HCT116 (cell line): ENCODE results near the gene MTUS2. TPM values are rescaled to one million over a fixed set of nuclear protein-coding genes. Genes with fewer than 3 reads are reported as not detected.

Source experiments
- ATAC-seq: fragments of 200-7000 bp; cut with Tn5 transposase; 2 replicates; pipeline ENCODE4 v1.9.1; 2020; ENCODE audit warnings: mild to moderate bottlenecking, moderate library complexity
- BruUV-seq: library from RNA; stranded (reverse); fragments of 400-500 nt; replicated peaks from 2 replicates; lab custom pipeline; 2021; lab: Mats Ljungman, UMichigan
- CTCF ChIA-PET: fragments of 300-600 bp; sonication (Branson Sonifier 250); formaldehyde crosslinking; loops from one replicate; lab custom pipeline; 2021; ENCODE audit warnings: antibody characterized with exemption; lab: Charles Lee
- POLR2A ChIA-PET: fragments of 300-600, 350-600 bp; sonication (Branson Sonifier 250); formaldehyde crosslinking; loops from one replicate; lab custom pipeline; 2021; ENCODE audit warnings: antibody characterized with exemption; lab: Charles Lee
- RAD21 ChIA-PET, 2 experiments: fragments of 300-600 bp; sonication (Branson Sonifier 250); formaldehyde crosslinking; loops; one replicate each; lab custom pipeline; 2023; ENCODE audit warnings: low total read pairs in 2 of 2; ENCODE audit not compliant: uncharacterized antibody in 2 of 2, unreplicated experiment in 2 of 2, low non-redundant PET in 1 of 2; lab: Charles Lee
- DNase-seq: peaks from one replicate; pipeline ENCODE4 v3.0.0-alpha.2; 2010; ENCODE audit warnings: low read depth, low spot score
- H2AFZ ChIP-seq: fragments of 200-600 bp; shearing (Covaris generic), sonication (generic); 2 replicates; pipeline ENCODE4 v1.6.1; 2017; ENCODE audit warnings: low read depth, mixed run types, mixed read lengths, antibody characterized with exemption, low read length; ENCODE audit not compliant: poor library complexity, severe bottlenecking
- H3K27ac ChIP-seq: 2 replicates; pipeline ENCODE4 v1.5.1; 2012; ENCODE audit warnings: low read depth, low read length
- H3K27me3 ChIP-seq: fragments of 200-600 bp; sonication (generic); 2 replicates; pipeline ENCODE4 v1.6.1; 2016; ENCODE audit warnings: mixed run types, low read length, mixed read lengths; ENCODE audit not compliant: insufficient read depth
- H3K36me3 ChIP-seq, 2 experiments: fragments of 200-500 bp in 1 of 2; fragments of 200-600 bp in 1 of 2; sonication (Bioruptor generic) in 1 of 2; sonication (generic) in 1 of 2; 2 replicates each; pipeline versions ENCODE4 v1.5.1 to v1.6.1; 2014 to 2016; ENCODE audit warnings: low read length in 2 of 2, inconsistent platforms in 1 of 2, mixed read lengths in 1 of 2, mixed run types in 1 of 2; ENCODE audit not compliant: insufficient read depth in 2 of 2, control insufficient read depth in 1 of 2
- H3K4me1 ChIP-seq, 2 experiments: fragments of 200-600 bp in 1 of 2; sonication (generic) in 1 of 2; 2 replicates each; pipeline versions ENCODE4 v1.5.1 to v1.6.1; 2012 to 2017; ENCODE audit warnings: low read length in 2 of 2, inconsistent platforms in 1 of 2, mild to moderate bottlenecking in 1 of 2, mixed read lengths in 1 of 2, mixed run types in 1 of 2, moderate library complexity in 1 of 2; ENCODE audit not compliant: insufficient read depth in 2 of 2, control insufficient read depth in 1 of 2
- H3K4me2 ChIP-seq: fragments of 200-600 bp; sonication (generic); 2 replicates; pipeline ENCODE4 v1.6.1; 2017; ENCODE audit warnings: mixed run types, low read length, mixed read lengths
- H3K4me3 ChIP-seq, 2 experiments: fragments of 200-600 bp in 1 of 2; sonication (generic) in 1 of 2; replicated peaks in 1 of 2; 2 replicates each; pipeline ENCODE4 v1.5.1; 2011 to 2016; ENCODE audit warnings: low read length in 2 of 2, control low read depth in 1 of 2, low read depth in 1 of 2, mild to moderate bottlenecking in 1 of 2, mixed read lengths in 1 of 2, mixed run types in 1 of 2
- H3K79me2 ChIP-seq: fragments of 200-600 bp; sonication (generic); 2 replicates; pipeline ENCODE4 v1.6.1; 2017; ENCODE audit warnings: mild to moderate bottlenecking, mixed run types, low read length, moderate library complexity, mixed read lengths; ENCODE audit not compliant: insufficient read depth
- H3K9ac ChIP-seq: fragments of 200-600 bp; sonication (generic); 2 replicates; pipeline ENCODE4 v1.6.1; 2016; ENCODE audit warnings: low read length, mixed read lengths
- H3K9me2 ChIP-seq: fragments of 200-600 bp; sonication (generic), shearing (Covaris generic); 2 replicates; pipeline ENCODE4 v1.6.1; 2017; ENCODE audit warnings: mixed run types, mild to moderate bottlenecking, moderate library complexity; ENCODE audit not compliant: insufficient read depth
- H3K9me3 ChIP-seq, 2 experiments: fragments of 200-500 bp in 1 of 2; fragments of 200-600 bp in 1 of 2; sonication (Bioruptor generic) in 1 of 2; sonication (generic) in 1 of 2; 2 replicates each; pipeline ENCODE4 v1.6.1; 2014 to 2017; ENCODE audit warnings: low read length in 2 of 2, mixed read lengths in 2 of 2, inconsistent platforms in 1 of 2, low read depth in 1 of 2, mild to moderate bottlenecking in 1 of 2, mixed run types in 1 of 2, moderate library complexity in 1 of 2; ENCODE audit not compliant: control insufficient read depth in 1 of 2, insufficient read depth in 1 of 2
- H4K20me1 ChIP-seq: fragments of 200-600 bp; sonication (generic), shearing (Covaris generic); 2 replicates; pipeline ENCODE4 v1.6.1; 2017; ENCODE audit warnings: mixed run types, mild to moderate bottlenecking, moderate library complexity; ENCODE audit not compliant: insufficient read depth
- ATF3 ChIP-seq: IDR thresholded peaks from 2 replicates; pipeline ENCODE4 v1.6.1; 2012
- CEBPB ChIP-seq: IDR thresholded peaks from 2 replicates; pipeline ENCODE4 v1.6.1; 2012; ENCODE audit warnings: low read depth
- FOSL1 ChIP-seq: IDR thresholded peaks from 2 replicates; pipeline ENCODE4 v1.6.1; 2012; ENCODE audit warnings: low read depth
- MAX ChIP-seq: IDR thresholded peaks from 2 replicates; pipeline ENCODE4 v1.6.1; 2012
- SIN3A ChIP-seq: IDR thresholded peaks from 2 replicates; pipeline ENCODE4 v1.6.1; 2012; ENCODE audit warnings: low read depth
- SP1 ChIP-seq: IDR thresholded peaks from 2 replicates; pipeline ENCODE4 v1.6.1; 2012; ENCODE audit warnings: low read depth
- SRF ChIP-seq: IDR thresholded peaks from 2 replicates; pipeline ENCODE4 v1.6.1; 2012; ENCODE audit warnings: low read depth
- TCF7L2 ChIP-seq: IDR thresholded peaks from 2 replicates; pipeline ENCODE4 v1.7.0; 2011; ENCODE audit warnings: borderline replicate concordance, inconsistent platforms; ENCODE audit not compliant: insufficient read depth, insufficient read length; ENCODE audit errors: extremely low read depth
- ZBTB33 ChIP-seq: IDR thresholded peaks from 2 replicates; pipeline ENCODE4 v1.6.1; 2011; ENCODE audit warnings: mild to moderate bottlenecking, low read length, moderate library complexity; ENCODE audit not compliant: insufficient replicate concordance; ENCODE audit errors: extremely low read depth
- ZNF274 ChIP-seq: fragments of 200-500 bp; sonication (Bioruptor generic); IDR thresholded peaks from 2 replicates; pipeline ENCODE4 v1.6.1; 2014; ENCODE audit warnings: mild to moderate bottlenecking, low read depth, low read length, inconsistent platforms
- intact Hi-C: fragments of 100-400 bp; cut with micrococcal nuclease; formaldehyde crosslinking; loops from 2 replicates; pipeline ENCODE4 v1.10.0; 2022
- total RNA-seq: library from RNA; stranded (reverse); gene quantifications from one replicate; pipeline ENCODE4 v1.2.1, GENCODE V29; 2021; ENCODE audit not compliant: unreplicated experiment

The MTUS2 gene
- total RNA-seq, 1 experiment from 2014 or later, result 0.02 TPM

- Histone ChIP-seq H3K4me1 (no peaks in the 10 kb centered on the region), H3K9me2 (no peaks in the 10 kb centered on the region), H3K36me3 (no peaks in the 10 kb centered on the region), H3K4me3 (no peak overlapping the region), H3K4me2 (no peak overlapping the region), H2AFZ (no peak overlapping the region), H3K9ac (no peak overlapping the region), H3K79me2 (no peaks in the 10 kb centered on the region), H4K20me1 (no peaks in the 10 kb centered on the region), H3K27me3 (no peaks in the 10 kb centered on the region), H3K27ac (no peak overlapping the region), H3K9me3 (no peaks in the 10 kb centered on the region)
- DNase-seq (no peak), ATAC-seq (no peak)
- ChIA-PET CTCF (no interaction called here), RAD21 (no interaction called here), POLR2A (no interaction called here)
- intact Hi-C loops, result no loop called here
- no peak for TF ChIP-seq SIN3A
- no TSS peak for BruUV-seq
These were observed 681.5 kb downstream of the MTUS2 start for GRCh38 chr13:29501674-29502073.

- H3K79me2 ChIP-seq, result no peaks in the 10 kb centered on the region
- H3K27ac ChIP-seq, result no peak overlapping the region
- no peaks in the 10 kb centered on the region for H3K9me3 ChIP-seq
- no TSS peak for BruUV-seq
- intact Hi-C loops, result no loop called here
- no peak for ATAC-seq
- ChIA-PET POLR2A (no interaction called here), RAD21 (no interaction called here), CTCF (interaction anchor here (1.0 to 3.1 kb wide), 2 partner anchors 205 to 613 kb away, joined by 3 to 13 read pairs; no protein-coding TSS in a partner anchor)
- no peaks in the 10 kb centered on the region for H4K20me1 ChIP-seq
- H3K27me3 ChIP-seq, result no peaks in the 10 kb centered on the region
- DNase-seq, result no peak
- H2AFZ ChIP-seq, result no peak overlapping the region
- no peaks in the 10 kb centered on the region for H3K4me1 ChIP-seq
- H3K9me2 ChIP-seq, result no peaks in the 10 kb centered on the region
- TF ChIP-seq SP1 (no peak), MAX (no peak), ZBTB33 (no peak), SRF (no peak), ZNF274 (no peak), FOSL1 (no peak), TCF7L2 (no peak), ATF3 (no peak), CEBPB (no peak)
- no peak overlapping the region for H3K4me2 ChIP-seq
- H3K9ac ChIP-seq, result no peak overlapping the region
- no peaks in the 10 kb centered on the region for H3K36me3 ChIP-seq
- H3K4me3 ChIP-seq, result no peak overlapping the region
These were observed 682.4 kb downstream of the MTUS2 start for GRCh38 chr13:29502391-29503008.
